Subcutaneous preadipocyte (primary cell): Measurements from ENCODE around the gene ANK3. TPM values are rescaled to one million over a fixed set of nuclear protein-coding genes. Genes with fewer than 3 reads are reported as not detected.

ENCODE experiments used
- small RNA-seq: library from RNA; depleted of rRNA; stranded (forward); fragments of <200 nt; gene quantifications from one replicate; pipeline ENCODE3, GENCODE V24; 2012
- total RNA-seq: library from RNA; depleted of rRNA; stranded (reverse); fragments of >200 nt; gene quantifications from 2 replicates; pipeline ENCODE4 v1.2.3, GENCODE V29; 2012

Gene ANK3
- 4.0 and 5.7 TPM in 2 replicates for total RNA-seq

DNA sequence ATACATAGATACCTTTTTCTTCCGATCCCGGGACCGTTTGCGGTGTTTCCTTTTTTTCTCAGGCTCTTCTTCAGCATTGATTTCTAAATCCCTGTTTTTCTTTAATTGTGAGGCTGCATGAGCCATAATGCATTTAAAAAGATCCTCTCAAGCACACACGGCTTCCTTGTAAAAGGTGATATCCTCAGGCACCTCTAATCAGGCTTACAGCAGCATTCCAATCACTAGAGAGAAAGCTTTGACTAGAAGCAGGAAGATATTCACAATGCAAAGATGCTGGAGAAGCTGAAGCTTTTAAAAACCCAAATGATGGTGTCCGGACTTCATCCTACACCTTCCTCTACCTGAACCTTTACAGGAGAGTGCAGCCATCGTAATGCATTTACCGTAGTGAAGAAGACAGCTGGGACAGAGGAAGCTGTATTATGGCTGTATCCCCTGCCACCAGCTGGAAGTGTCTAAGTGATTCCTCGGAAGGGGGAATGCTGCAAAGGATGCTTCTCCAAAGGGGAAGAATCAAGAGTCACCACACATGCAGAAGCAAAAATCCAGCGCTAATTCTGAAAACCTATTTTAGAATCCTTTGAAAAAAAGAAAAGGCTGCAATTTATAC, at the start of gene ANK3:
TSS of gene ANK3 (minus strand) at position 463 of the 613 bp plus-strand sequence. CDS start at position 126, 337 bp downstream.

Small RNAs within 50 kb of the gene (small RNA-seq; reads per million reads assigned to genes)
- gene RF00019: not detected
